HEK293 (cell line): ENCODE data around the gene ZFAND2B.

Source experiments
- CTCF ChIA-PET: fragments of 350-600 bp; formaldehyde crosslinking; extraction: SDS; loops from one replicate; lab custom pipeline; 2021; ENCODE audit warnings: antibody characterized with exemption; lab: Yijun Ruan, JAX
- POLR2A ChIA-PET: fragments of 300-600 bp; formaldehyde crosslinking; extraction: SDS; loops from one replicate; lab custom pipeline; 2020; ENCODE audit warnings: antibody characterized with exemption, inconsistent platforms; lab: Yijun Ruan, JAX
- H3K27ac ChIP-seq: fragments of 200-500 bp; sonication (Bioruptor generic); 2 replicates; pipeline ENCODE4 v1.5.1; 2014; ENCODE audit warnings: low read depth, low read length, control low read depth, inconsistent platforms; ENCODE audit errors: extremely low read depth
- H3K36me3 ChIP-seq, 2 experiments: fragments of 200-500 bp in 1 of 2; sonication (Bioruptor generic) in 1 of 2; 1 replicate in 1 of 2; 2 replicates in 1 of 2; pipeline ENCODE4 v1.5.1; 2014 to 2017; ENCODE audit warnings: inconsistent platforms in 2 of 2, low read length in 2 of 2; ENCODE audit not compliant: control insufficient read depth in 2 of 2, insufficient read depth in 1 of 2
- H3K4me1 ChIP-seq: fragments of 200-500 bp; sonication (Bioruptor generic); 2 replicates; pipeline ENCODE4 v1.5.1; 2014; ENCODE audit warnings: mild to moderate bottlenecking, low read length, inconsistent platforms; ENCODE audit not compliant: control insufficient read depth, insufficient read depth
- H3K4me3 ChIP-seq: 2 replicates; pipeline ENCODE4 v1.5.1; 2011; ENCODE audit warnings: low read depth, mild to moderate bottlenecking, control low read depth, low read length, moderate library complexity
- H3K9me3 ChIP-seq: fragments of 200-500 bp; sonication (Bioruptor generic); 2 replicates; pipeline ENCODE4 v1.5.1; 2014; ENCODE audit warnings: low read depth, low read length, inconsistent platforms; ENCODE audit not compliant: control insufficient read depth, insufficient read depth
- BCL11B ChIP-seq: fragments of 450-650 bp; formaldehyde crosslinking; IDR thresholded peaks from 2 replicates; pipeline ENCODE4 v1.5.1; 2016; ENCODE audit warnings: low read depth, missing biosample characterization, missing genetic modification characterization
- GLI4 ChIP-seq: fragments of 450-650 bp; formaldehyde crosslinking; IDR thresholded peaks from 2 replicates; pipeline ENCODE4 v1.5.1; 2016; ENCODE audit warnings: missing biosample characterization, missing genetic modification characterization
- GLIS1 ChIP-seq: fragments of 450-650 bp; formaldehyde crosslinking; IDR thresholded peaks from 2 replicates; pipeline ENCODE4 v1.5.1; 2016; ENCODE audit warnings: missing biosample characterization, missing genetic modification characterization
- OSR2 ChIP-seq: fragments of 450-650 bp; formaldehyde crosslinking; IDR thresholded peaks from 2 replicates; pipeline ENCODE4 v1.5.1; 2016; ENCODE audit warnings: missing biosample characterization, missing genetic modification characterization
- OVOL3 ChIP-seq: fragments of 450-650 bp; formaldehyde crosslinking; IDR thresholded peaks from 2 replicates; pipeline ENCODE4 v1.5.1; 2016; ENCODE audit warnings: missing biosample characterization, missing genetic modification characterization
- RBAK ChIP-seq: fragments of 450-650 bp; formaldehyde crosslinking; IDR thresholded peaks from 2 replicates; pipeline ENCODE4 v1.5.1; 2016; ENCODE audit warnings: missing biosample characterization, missing genetic modification characterization
- SCRT2 ChIP-seq: fragments of 450-650 bp; formaldehyde crosslinking; IDR thresholded peaks from 2 replicates; pipeline ENCODE4 v1.5.1; 2016; ENCODE audit warnings: missing biosample characterization, missing genetic modification characterization
- WT1 ChIP-seq: fragments of 450-650 bp; formaldehyde crosslinking; IDR thresholded peaks from 2 replicates; pipeline ENCODE4 v1.5.1; 2016; ENCODE audit warnings: missing biosample characterization, missing genetic modification characterization
- ZFP41 ChIP-seq: fragments of 450-650 bp; formaldehyde crosslinking; IDR thresholded peaks from 2 replicates; pipeline ENCODE4 v1.5.1; 2016; ENCODE audit warnings: missing biosample characterization, missing genetic modification characterization, borderline replicate concordance
- ZIC2 ChIP-seq: fragments of 450-650 bp; formaldehyde crosslinking; IDR thresholded peaks from 2 replicates; pipeline ENCODE4 v1.5.1; 2016; ENCODE audit warnings: missing biosample characterization, missing genetic modification characterization
- ZNF114 ChIP-seq: fragments of 450-650 bp; formaldehyde crosslinking; IDR thresholded peaks from 2 replicates; pipeline ENCODE4 v1.5.0; 2017; ENCODE audit warnings: missing biosample characterization, missing genetic modification characterization
- ZNF138 ChIP-seq: fragments of 450-650 bp; formaldehyde crosslinking; IDR thresholded peaks from 2 replicates; pipeline ENCODE4 v1.5.1; 2016; ENCODE audit warnings: missing biosample characterization, missing genetic modification characterization, borderline replicate concordance
- ZNF157 ChIP-seq: fragments of 450-650 bp; formaldehyde crosslinking; IDR thresholded peaks from 2 replicates; pipeline ENCODE4 v1.5.1; 2016; ENCODE audit warnings: missing biosample characterization, missing genetic modification characterization
- ZNF23 ChIP-seq: fragments of 450-650 bp; formaldehyde crosslinking; IDR thresholded peaks from 2 replicates; pipeline ENCODE4 v1.5.1; 2016; ENCODE audit warnings: missing biosample characterization, missing genetic modification characterization, borderline replicate concordance
- ZNF274 ChIP-seq, 2 experiments: fragments of 200-500 bp in 1 of 2; fragments of 450-650 bp in 1 of 2; sonication (Bioruptor generic) in 1 of 2; formaldehyde crosslinking in 1 of 2; IDR thresholded peaks; 2 replicates each; pipeline versions ENCODE4 v1.5.1 to v1.6.1; 2014 to 2016; ENCODE audit warnings: borderline replicate concordance in 1 of 2, inconsistent platforms in 1 of 2, low read length in 1 of 2, missing biosample characterization in 1 of 2, missing genetic modification characterization in 1 of 2
- ZNF302 ChIP-seq: fragments of 450-650 bp; formaldehyde crosslinking; IDR thresholded peaks from 2 replicates; pipeline ENCODE4 v1.5.1; 2016; ENCODE audit warnings: missing biosample characterization, missing genetic modification characterization, low read depth
- ZNF560 ChIP-seq: fragments of 450-650 bp; formaldehyde crosslinking; IDR thresholded peaks from 2 replicates; pipeline ENCODE4 v1.5.1; 2017; ENCODE audit warnings: missing biosample characterization, missing genetic modification characterization, borderline replicate concordance
- ZNF561 ChIP-seq: fragments of 450-650 bp; IDR thresholded peaks from 2 replicates; pipeline ENCODE4 v1.5.1; 2018; ENCODE audit warnings: missing biosample characterization, missing genetic modification characterization, borderline replicate concordance
- ZNF621 ChIP-seq: fragments of 450-650 bp; formaldehyde crosslinking; IDR thresholded peaks from 2 replicates; pipeline ENCODE4 v1.5.1; 2017; ENCODE audit warnings: missing biosample characterization, missing genetic modification characterization
- ZNF629 ChIP-seq: fragments of 450-650 bp; formaldehyde crosslinking; IDR thresholded peaks from 2 replicates; pipeline ENCODE4 v1.5.1; 2017; ENCODE audit warnings: missing biosample characterization, missing genetic modification characterization
- ZNF658 ChIP-seq: fragments of 450-650 bp; formaldehyde crosslinking; IDR thresholded peaks from 2 replicates; pipeline ENCODE4; 2016; ENCODE audit warnings: missing biosample characterization, missing genetic modification characterization
- ZNF747 ChIP-seq: fragments of 450-650 bp; formaldehyde crosslinking; IDR thresholded peaks from 2 replicates; pipeline ENCODE4 v1.5.1; 2016; ENCODE audit warnings: missing biosample characterization, missing genetic modification characterization
- ZNF776 ChIP-seq: fragments of 450-650 bp; formaldehyde crosslinking; IDR thresholded peaks from 2 replicates; pipeline ENCODE4 v1.5.0; 2017; ENCODE audit warnings: missing biosample characterization, missing genetic modification characterization, borderline replicate concordance
- ZNF792 ChIP-seq: fragments of 450-650 bp; formaldehyde crosslinking; IDR thresholded peaks from 2 replicates; pipeline ENCODE4 v1.5.1; 2016; ENCODE audit warnings: missing biosample characterization, missing genetic modification characterization
- ZNF843 ChIP-seq: fragments of 450-650 bp; formaldehyde crosslinking; IDR thresholded peaks from 2 replicates; pipeline ENCODE4 v1.5.1; 2016; ENCODE audit warnings: missing biosample characterization, missing genetic modification characterization
- ZXDB ChIP-seq: fragments of 450-650 bp; formaldehyde crosslinking; IDR thresholded peaks from 2 replicates; pipeline ENCODE4 v1.5.1; 2016; ENCODE audit warnings: missing biosample characterization, missing genetic modification characterization
- TF ChIP-seq, protein P1 (sequence below): fragments of 450-650 bp; formaldehyde crosslinking; IDR thresholded peaks from 2 replicates; pipeline ENCODE4 v1.5.1; 2016; ENCODE audit warnings: missing biosample characterization, missing genetic modification characterization
- TF ChIP-seq, protein P2 (sequence below): fragments of 450-650 bp; formaldehyde crosslinking; IDR thresholded peaks from 2 replicates; pipeline ENCODE4 v1.5.1; 2016; ENCODE audit warnings: missing biosample characterization, missing genetic modification characterization
- TF ChIP-seq, protein P3 (sequence below): fragments of 450-650 bp; formaldehyde crosslinking; IDR thresholded peaks from 2 replicates; pipeline ENCODE4; 2016; ENCODE audit warnings: missing biosample characterization, missing genetic modification characterization

The ZFAND2B gene

DNA sequence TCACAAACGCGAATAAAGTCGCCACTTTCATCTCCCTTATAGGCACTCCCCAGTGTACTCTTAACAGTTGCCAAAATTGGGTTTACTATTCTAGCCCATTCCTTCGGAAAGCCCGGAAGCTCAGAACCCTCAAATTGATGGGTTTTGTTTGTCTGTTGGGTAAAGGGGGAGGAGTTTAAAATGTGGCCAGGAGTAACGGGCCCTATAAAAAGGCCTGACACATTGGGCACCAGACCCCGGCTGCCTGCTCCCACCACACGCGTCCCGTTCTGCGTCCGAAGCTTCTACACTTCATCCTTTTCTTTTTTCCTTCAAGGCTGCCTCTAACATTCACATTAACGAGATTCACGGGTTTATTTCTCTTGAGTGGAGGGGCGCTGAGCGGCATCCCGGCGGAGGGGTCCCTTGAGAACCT, 46.8 kb upstream of the ZFAND2B start:
- H3K27ac ChIP-seq: 0 out of 2 replicates have a peak overlapping the region, but pooled peaks have one; percentile 97
- no peaks in the 10 kb centered on the region for H3K9me3 ChIP-seq
- H3K4me1 ChIP-seq: peaks cover 5% of the 10 kb centered on the region; the same call in 1 of the 2 replicates
- peaks cover 3 to 21% of the 10 kb centered on the region in 2 experiments for H3K36me3 ChIP-seq
- TF ChIP-seq ZNF561 (tag by site-specific recombination): no peak
- TF ChIP-seq ZNF747 (tag by site-specific recombination): no peak
- no peak for TF ChIP-seq ZNF560 (tag by site-specific recombination)
- no peak for TF ChIP-seq ZNF114 (tag by site-specific recombination)
- TF ChIP-seq, protein P1, sequence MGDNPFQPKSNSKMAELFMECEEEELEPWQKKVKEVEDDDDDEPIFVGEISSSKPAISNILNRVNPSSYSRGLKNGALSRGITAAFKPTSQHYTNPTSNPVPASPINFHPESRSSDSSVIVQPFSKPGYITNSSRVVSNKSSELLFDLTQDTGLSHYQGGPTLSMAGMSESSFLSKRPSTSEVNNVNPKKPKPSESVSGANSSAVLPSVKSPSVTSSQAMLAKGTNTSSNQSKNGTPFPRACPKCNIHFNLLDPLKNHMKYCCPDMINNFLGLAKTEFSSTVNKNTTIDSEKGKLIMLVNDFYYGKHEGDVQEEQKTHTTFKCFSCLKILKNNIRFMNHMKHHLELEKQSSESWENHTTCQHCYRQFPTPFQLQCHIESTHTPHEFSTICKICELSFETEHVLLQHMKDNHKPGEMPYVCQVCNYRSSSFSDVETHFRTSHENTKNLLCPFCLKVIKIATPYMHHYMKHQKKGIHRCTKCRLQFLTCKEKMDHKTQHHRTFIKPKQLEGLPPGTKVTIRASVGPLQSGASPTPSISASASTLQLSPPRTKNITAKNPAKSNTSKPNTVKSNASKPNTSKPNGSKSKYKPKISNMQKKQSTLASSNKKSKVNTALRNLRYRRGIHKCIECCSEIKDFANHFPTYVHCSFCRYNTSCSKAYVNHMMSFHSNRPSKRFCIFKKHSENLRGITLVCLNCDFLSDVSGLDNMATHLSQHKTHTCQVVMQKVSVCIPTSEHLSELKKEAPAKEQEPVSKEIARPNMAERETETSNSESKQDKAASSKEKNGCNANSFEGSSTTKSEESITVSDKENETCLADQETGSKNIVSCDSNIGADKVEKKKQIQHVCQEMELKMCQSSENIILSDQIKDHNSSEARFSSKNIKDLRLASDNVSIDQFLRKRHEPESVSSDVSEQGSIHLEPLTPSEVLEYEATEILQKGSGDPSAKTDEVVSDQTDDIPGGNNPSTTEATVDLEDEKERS: no peak
- TF ChIP-seq ZNF621: no peak
- TF ChIP-seq GLIS1 (tag by site-specific recombination): no peak
- TF ChIP-seq BCL11B (tag by site-specific recombination): no peak
- TF ChIP-seq ZNF629 (tag by site-specific recombination): no peak
- TF ChIP-seq RBAK (tag by site-specific recombination): no peak
- TF ChIP-seq GLI4: no peak
- TF ChIP-seq ZNF792 (tag by site-specific recombination): no peak
- TF ChIP-seq, protein P2, sequence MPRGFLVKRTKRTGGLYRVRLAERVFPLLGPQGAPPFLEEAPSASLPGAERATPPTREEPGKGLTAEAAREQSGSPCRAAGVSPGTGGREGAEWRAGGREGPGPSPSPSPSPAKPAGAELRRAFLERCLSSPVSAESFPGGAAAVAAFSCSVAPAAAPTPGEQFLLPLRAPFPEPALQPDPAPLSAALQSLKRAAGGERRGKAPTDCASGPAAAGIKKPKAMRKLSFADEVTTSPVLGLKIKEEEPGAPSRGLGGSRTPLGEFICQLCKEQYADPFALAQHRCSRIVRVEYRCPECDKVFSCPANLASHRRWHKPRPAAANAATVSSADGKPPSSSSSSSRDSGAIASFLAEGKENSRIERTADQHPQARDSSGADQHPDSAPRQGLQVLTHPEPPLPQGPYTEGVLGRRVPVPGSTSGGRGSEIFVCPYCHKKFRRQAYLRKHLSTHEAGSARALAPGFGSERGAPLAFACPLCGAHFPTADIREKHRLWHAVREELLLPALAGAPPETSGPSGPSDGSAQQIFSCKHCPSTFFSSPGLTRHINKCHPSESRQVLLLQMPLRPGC: no peak
- no peak for TF ChIP-seq ZNF843 (tag by site-specific recombination)
- POLR2A ChIA-PET: interaction anchor here (0.7 to 1.4 kb wide), 2 partner anchors 17 to 46 kb away, joined by 3 to 5 read pairs; partner anchors contain the start of gene CNPPD1
- H3K4me3 ChIP-seq: peak overlapping the region; percentile 26
- CTCF ChIA-PET: interaction anchor here (0.6 to 9.1 kb wide), 51 partner anchors 10 to 833 kb away, joined by 3 to 123 read pairs (median 5); partner anchors contain the start of genes CFAP65, CNPPD1, DNAJB2 and RESP18

DNA sequence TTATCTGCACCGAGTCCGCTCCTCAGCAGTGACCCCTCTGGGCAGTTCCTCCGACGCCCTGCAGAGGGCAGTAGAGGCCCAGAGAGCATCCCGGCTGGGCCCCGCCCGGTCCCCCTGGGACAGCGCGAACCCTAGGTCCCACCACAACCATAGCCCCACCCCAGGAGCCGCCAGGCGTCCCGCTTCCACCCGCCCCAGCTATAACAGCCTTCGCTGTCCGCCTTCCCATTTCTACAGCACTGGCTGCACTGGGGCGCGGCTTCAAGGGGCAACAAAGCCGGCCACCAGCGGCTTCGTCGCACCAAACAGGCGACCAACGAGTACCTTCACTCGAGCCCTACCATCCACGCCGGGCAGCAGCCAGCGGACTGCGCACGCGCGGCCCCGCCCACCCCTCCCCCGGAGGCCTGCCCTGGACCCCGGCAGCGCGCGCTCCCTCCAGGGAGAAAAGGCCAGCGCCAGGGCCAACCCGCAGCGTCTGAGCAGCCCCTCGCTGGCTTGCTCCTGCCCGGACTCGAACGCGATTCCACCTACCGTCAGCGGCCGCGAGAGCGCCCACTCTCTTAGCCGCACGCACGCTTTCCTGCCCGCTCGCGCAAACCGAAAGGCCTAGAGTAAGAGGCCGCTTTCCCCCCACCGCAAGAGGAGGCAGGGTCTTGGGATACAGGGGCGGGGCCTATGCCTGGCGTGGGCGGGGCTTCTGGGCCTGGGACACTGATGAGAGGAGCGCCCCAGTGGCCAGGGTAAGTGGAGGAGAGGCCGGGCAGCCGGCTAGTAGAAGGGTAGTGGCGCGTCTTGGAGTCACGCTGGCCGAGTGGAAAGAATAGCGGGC, 46.2 kb upstream of the ZFAND2B start, which contains the start of gene NHEJ1:
NHEJ1 (minus strand) TSS at position 630 of the 832 bp plus-strand sequence. CDS start 2,453 bp downstream, outside the sequence.
- Histone ChIP-seq H3K27ac (peak within 1 kb of the TSS; percentile 97), H3K36me3 (peaks cover 3 to 21% of the 10 kb centered on the region in 2 experiments), H3K4me1 (peaks cover 5% of the 10 kb centered on the region; the same call in 1 of the 2 replicates), H3K4me3 (peak within 1 kb of the TSS; percentile 83), H3K9me3 (no peaks in the 10 kb centered on the region)
- CTCF ChIA-PET: interaction anchor here (0.6 to 9.1 kb wide), 45 partner anchors 10 to 369 kb away, joined by 3 to 123 read pairs (median 5); partner anchors contain the start of genes CNPPD1, DNAJB2, RESP18 and SLC23A3
- POLR2A ChIA-PET: interaction anchor here (0.7 to 1.4 kb wide), 2 partner anchors 16 to 46 kb away, joined by 3 to 5 read pairs; partner anchors contain the start of gene CNPPD1
- TF ChIP-seq SCRT2 (no peak), BCL11B (tag by site-specific recombination) (no peak), ZFP41 (tag by site-specific recombination) (no peak), OSR2 (tag by site-specific recombination) (no peak), ZNF23 (tag by site-specific recombination) (no peak), ZNF302 (no peak), ZNF138 (tag by site-specific recombination) (no peak), ZNF274 (IDR thresholded peaks at IDR 0.05; ENCODE audit: low read length) (no peak), ZNF274 (tag by site-specific recombination; IDR thresholded peaks at IDR 0.05; ENCODE audit: borderline replicate concordance) (no peak), ZXDB (tag by site-specific recombination) (peak; percentile 88), ZNF157 (tag by site-specific recombination) (no peak), OVOL3 (no peak), ZIC2 (peak; percentile 78), ZNF792 (tag by site-specific recombination) (no peak), ZNF658 (tag by site-specific recombination) (no peak), ZNF776 (no peak), WT1 (no peak)
- TF ChIP-seq, protein P3, sequence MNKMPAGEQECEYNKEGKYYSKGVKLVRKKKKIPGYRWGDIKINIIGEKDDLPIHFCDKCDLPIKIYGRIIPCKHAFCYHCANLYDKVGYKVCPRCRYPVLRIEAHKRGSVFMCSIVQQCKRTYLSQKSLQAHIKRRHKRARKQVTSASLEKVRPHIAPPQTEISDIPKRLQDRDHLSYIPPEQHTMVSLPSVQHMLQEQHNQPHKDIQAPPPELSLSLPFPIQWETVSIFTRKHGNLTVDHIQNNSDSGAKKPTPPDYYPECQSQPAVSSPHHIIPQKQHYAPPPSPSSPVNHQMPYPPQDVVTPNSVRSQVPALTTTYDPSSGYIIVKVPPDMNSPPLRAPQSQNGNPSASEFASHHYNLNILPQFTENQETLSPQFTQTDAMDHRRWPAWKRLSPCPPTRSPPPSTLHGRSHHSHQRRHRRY: no peak
